Hematopoietic multipotent progenitor cell treated with erythropoietin and hydrocortisone succinate and interleukin-3 and kit ligand, for 6 days (in vitro differentiated cells): ENCODE data around the gene CENPT.

Source experiments
- DNase-seq: peaks from one replicate; pipeline ENCODE4 v3.0.0-alpha.2; 2015

CENPT gene

GRCh38 chr16:67847064-67847861 lies at the start of gene CENPT:
CENPT (minus strand) TSS chr16:67847693; CDS start chr16:67833859, 13,834 bp downstream.
- peak; percentile 86 for DNase-seq

- DNase-seq = no peak
Observed at GRCh38 chr16:67897231-67897630, 49.7 kb upstream of the CENPT start.

GRCh38 chr16:67893743-67894399 lies 46.4 kb upstream of the CENPT start:
- peak; percentile 27 for DNase-seq

GRCh38 chr16:67892899-67893742 lies 45.6 kb upstream of the CENPT start, which contains the start of gene PSKH1:
PSKH1 (plus strand) TSS chr16:67893254; CDS start chr16:67908750, 15,496 bp downstream.
- DNase-seq = peak; percentile 98

- DNase-seq = no peak
Observed at GRCh38 chr16:67892375-67892774, 44.9 kb upstream of the CENPT start.

- no peak for DNase-seq
Observed at GRCh38 chr16:67888331-67888730, 40.8 kb upstream of the CENPT start.

GRCh38 chr16:67886387-67886786 lies 38.9 kb upstream of the CENPT start:
- DNase-seq = no peak

GRCh38 chr16:67885976-67886375 lies 38.5 kb upstream of the CENPT start:
- no peak for DNase-seq

GRCh38 chr16:67885545-67885944 lies 38.1 kb upstream of the CENPT start:
- DNase-seq = no peak

- DNase-seq = peak; percentile 19
Observed at GRCh38 chr16:67884684-67885083, 37.2 kb upstream of the CENPT start, which contains the start of gene NRN1L. NRN1L (plus strand) TSS chr16:67884885; CDS start chr16:67884904, 19 bp downstream.

- DNase-seq = peak; percentile 77
Observed at GRCh38 chr16:67883872-67884261, 36.4 kb upstream of the CENPT start.

- DNase-seq = no peak
Observed at GRCh38 chr16:67883146-67883871, 35.8 kb upstream of the CENPT start.

- no peak for DNase-seq
Observed at GRCh38 chr16:67882374-67883145, 35.1 kb upstream of the CENPT start.

- DNase-seq = no peak
Observed at GRCh38 chr16:67881621-67882161, 34.2 kb upstream of the CENPT start.

GRCh38 chr16:67880584-67880983 lies 33.1 kb upstream of the CENPT start:
- DNase-seq = no peak

GRCh38 chr16:67879936-67880335 lies 32.4 kb upstream of the CENPT start:
- DNase-seq = no peak

- no peak for DNase-seq
Observed at GRCh38 chr16:67879462-67879861, 32.0 kb upstream of the CENPT start.

GRCh38 chr16:67878846-67879245 lies 31.4 kb upstream of the CENPT start:
- no peak for DNase-seq

- no peak for DNase-seq
Observed at GRCh38 chr16:67878232-67878631, 30.7 kb upstream of the CENPT start.

GRCh38 chr16:67877064-67877463 lies 29.6 kb upstream of the CENPT start:
- DNase-seq = no peak

- DNase-seq = peak; percentile 13
Observed at GRCh38 chr16:67874372-67874771, 26.9 kb upstream of the CENPT start.
